HepG2 (cell line): Measurements from ENCODE around the gene NDUFS7. TPM values are rescaled to one million over a fixed set of nuclear protein-coding genes. Genes with fewer than 3 reads are reported as not detected.

ENCODE experiments used
- GTF2F1 ChIP-seq: fragments of 150-350 bp; IDR thresholded peaks from 2 replicates; pipeline ENCODE4 v1.6.1; 2014; ENCODE audit warnings: low read length
- HMGXB3 ChIP-seq: sonication (generic); formaldehyde crosslinking; IDR thresholded peaks from 2 replicates; pipeline ENCODE4 v1.4.0; 2020; ENCODE audit warnings: missing genetic modification reagents, borderline replicate concordance
- HNRNPL ChIP-seq: fragments of 200-400 bp; formaldehyde crosslinking; IDR thresholded peaks from 2 replicates; pipeline ENCODE4 v1.6.1; 2017; ENCODE audit warnings: mild to moderate bottlenecking, low read depth, low read length
- KDM6A ChIP-seq: IDR thresholded peaks from 2 replicates; pipeline ENCODE4 v1.6.1; 2016; ENCODE audit warnings: low read depth
- NR2C2 ChIP-seq: sonication (generic); formaldehyde crosslinking; IDR thresholded peaks from 2 replicates; pipeline ENCODE4 v1.4.0; 2020; ENCODE audit warnings: missing genetic modification reagents, mild to moderate bottlenecking, moderate library complexity, borderline replicate concordance
- SALL1 ChIP-seq: sonication (generic); formaldehyde crosslinking; IDR thresholded peaks from 2 replicates; pipeline ENCODE4 v1.8.0; 2022; ENCODE audit warnings: mild to moderate bottlenecking, missing genetic modification reagents
- SIN3A ChIP-seq: IDR thresholded peaks from 2 replicates; pipeline ENCODE4 v1.6.1; 2011; ENCODE audit warnings: low read depth, mild to moderate bottlenecking, control low read depth, low read length, borderline replicate concordance
- SOX13 ChIP-seq, 3 experiments: fragments of 450-650 bp in 1 of 3; sonication (generic) in 1 of 3; formaldehyde crosslinking in 1 of 3; IDR thresholded peaks in 2 of 3; conservative IDR thresholded peaks in 1 of 3; 2 replicates each; pipeline versions ENCODE4 v1.5.0 to v1.6.1; 2016 to 2020; ENCODE audit warnings: antibody characterized with exemption in 1 of 3, mild to moderate bottlenecking in 1 of 3, missing compliant biosample characterization in 1 of 3, missing genetic modification reagents in 1 of 3, moderate library complexity in 1 of 3
- STAT5B ChIP-seq: sonication (generic); formaldehyde crosslinking; IDR thresholded peaks from 2 replicates; pipeline ENCODE4 v1.4.0; 2020; ENCODE audit warnings: missing genetic modification reagents
- ZBTB14 ChIP-seq: sonication (generic); formaldehyde crosslinking; IDR thresholded peaks from 2 replicates; pipeline ENCODE4 v1.4.0; 2020; ENCODE audit warnings: missing genetic modification reagents
- ZBTB44 ChIP-seq: sonication (generic); formaldehyde crosslinking; IDR thresholded peaks from 2 replicates; pipeline ENCODE4 v1.4.0; 2020; ENCODE audit warnings: missing genetic modification reagents
- polyA plus RNA-seq, 8 experiments: library from polyadenylated mRNA; depleted of rRNA in 3 of 8; stranded (reverse) in 7 of 8; unstranded in 1 of 8; fragments of >200 nt; fragmentation: Illumina TruSeq in 4 of 8; extraction: Trizol in 4 of 8; gene quantifications; 2 replicates each; pipeline versions ENCODE4 v1.2.1 to v1.2.3, GENCODE V29; 2011 to 2016; ENCODE audit warnings: low read depth in 4 of 8, missing spikeins in 1 of 8, mixed read lengths in 1 of 8; ENCODE audit not compliant: insufficient read depth in 1 of 8
- total RNA-seq, 5 experiments: library from RNA; depleted of rRNA; stranded (reverse); fragments of >200 nt; fragmentation: Illumina TruSeq; extraction: Trizol; gene quantifications; 2 replicates each; pipeline ENCODE4 v1.2.3, GENCODE V29; 2016; ENCODE audit warnings: low read depth in 1 of 5
- TF ChIP-seq, protein P1 (sequence below): sonication (generic); formaldehyde crosslinking; IDR thresholded peaks from 2 replicates; pipeline ENCODE4 v1.4.0; 2020; ENCODE audit warnings: missing genetic modification reagents; ENCODE audit errors: not compliant biosample characterization
- TF ChIP-seq, protein P2 (sequence below): IDR thresholded peaks from 2 replicates; pipeline ENCODE4 v1.6.1; 2016; ENCODE audit warnings: missing genetic modification reagents, missing compliant biosample characterization
- TF ChIP-seq, protein P3 (sequence below), 2 experiments: IDR thresholded peaks; 2 replicates each; pipeline ENCODE4 v1.6.1; 2011 to 2012; ENCODE audit warnings: low read length in 2 of 2, borderline replicate concordance in 1 of 2, low read depth in 1 of 2, mild to moderate bottlenecking in 1 of 2, moderate library complexity in 1 of 2

The NDUFS7 gene
- total and polyA plus RNA-seq, 2 of the 13 experiments (the other 11 are each of a cell fraction or from before 2014, with no cell fraction given): 34.3 to 66.9 TPM

DNA sequence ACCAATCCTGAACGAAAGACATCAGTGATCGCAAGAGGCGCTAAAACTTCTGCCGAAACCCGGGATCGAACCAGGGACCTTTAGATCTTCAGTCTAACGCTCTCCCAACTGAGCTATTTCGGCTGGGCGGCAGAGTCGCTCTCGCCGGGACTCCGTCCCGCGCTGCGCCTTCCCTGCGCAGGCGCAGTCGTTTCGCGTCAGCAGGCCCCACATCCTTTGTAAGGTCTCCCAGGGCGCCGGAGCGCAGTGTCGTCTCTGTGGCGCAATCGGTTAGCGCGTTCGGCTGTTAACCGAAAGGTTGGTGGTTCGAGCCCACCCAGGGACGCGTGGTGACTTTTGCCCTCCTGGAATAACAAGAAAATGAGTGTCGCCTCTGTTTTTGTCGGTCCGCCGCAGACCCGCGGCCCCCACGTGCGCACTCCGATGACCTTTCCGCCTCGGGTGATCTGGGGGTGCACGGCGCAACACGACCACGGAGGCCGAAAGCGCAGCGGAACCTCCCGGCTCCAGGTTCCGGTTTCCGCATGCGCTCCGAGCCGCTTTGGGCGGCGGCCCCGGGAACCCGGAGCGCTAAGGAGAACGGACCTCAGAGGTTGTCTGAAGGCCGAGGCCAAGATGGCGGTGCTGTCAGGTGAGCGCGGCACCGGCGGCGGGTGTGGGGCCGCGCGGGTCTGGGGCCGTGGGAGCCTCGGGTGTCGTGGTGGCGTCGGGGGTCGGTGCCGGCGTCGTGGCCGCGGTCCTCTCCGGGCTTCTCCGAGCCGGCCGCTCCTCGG is at the start of gene NDUFS7 (continued):
- TF ChIP-seq SOX13 (IDR thresholded peaks at IDR 0.05): 0 out of 2 replicates have a peak, but pooled peaks have one; percentile 57
- TF ChIP-seq SOX13 (CRISPR knock-in tag; conservative IDR thresholded peaks at IDR 0.05 in 1 of 2, IDR thresholded peaks at IDR 0.05 in 1 of 2): peak in 1 of 2 experiments; percentile 34; a peak in 1 of 4 replicates
- TF ChIP-seq KDM6A (CRISPR knock-in tag): no peak; the same call in 1 of the 2 replicates
- peak; percentile 97 for TF ChIP-seq NR2C2 (CRISPR knock-in tag)
- TF ChIP-seq GTF2F1: peak; percentile 90
- peak; percentile 21 for TF ChIP-seq STAT5B (CRISPR knock-in tag)
- peak; percentile 75; the same call in 1 of the 2 replicates for TF ChIP-seq HMGXB3 (CRISPR knock-in tag)
- peak; percentile 48; the same call in 1 of the 2 replicates for TF ChIP-seq HNRNPL
- TF ChIP-seq ZBTB44: peak; percentile 77; the same call in 1 of the 2 replicates
- peak; percentile 93; the same call in 1 of the 2 replicates for TF ChIP-seq SIN3A
- TF ChIP-seq SALL1 (CRISPR knock-in tag): peak; percentile 95
- TF ChIP-seq, protein P1, sequence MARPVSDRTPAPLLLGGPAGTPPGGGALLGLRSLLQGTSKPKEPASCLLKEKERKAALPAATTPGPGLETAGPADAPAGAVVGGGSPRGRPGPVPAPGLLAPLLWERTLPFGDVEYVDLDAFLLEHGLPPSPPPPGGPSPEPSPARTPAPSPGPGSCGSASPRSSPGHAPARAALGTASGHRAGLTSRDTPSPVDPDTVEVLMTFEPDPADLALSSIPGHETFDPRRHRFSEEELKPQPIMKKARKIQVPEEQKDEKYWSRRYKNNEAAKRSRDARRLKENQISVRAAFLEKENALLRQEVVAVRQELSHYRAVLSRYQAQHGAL: peak; percentile 96
- peak; percentile 75 for TF ChIP-seq ZBTB14
- TF ChIP-seq, protein P2, sequence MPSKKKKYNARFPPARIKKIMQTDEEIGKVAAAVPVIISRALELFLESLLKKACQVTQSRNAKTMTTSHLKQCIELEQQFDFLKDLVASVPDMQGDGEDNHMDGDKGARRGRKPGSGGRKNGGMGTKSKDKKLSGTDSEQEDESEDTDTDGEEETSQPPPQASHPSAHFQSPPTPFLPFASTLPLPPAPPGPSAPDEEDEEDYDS (CRISPR knock-in tag): peak; percentile 85
- TF ChIP-seq, protein P3, sequence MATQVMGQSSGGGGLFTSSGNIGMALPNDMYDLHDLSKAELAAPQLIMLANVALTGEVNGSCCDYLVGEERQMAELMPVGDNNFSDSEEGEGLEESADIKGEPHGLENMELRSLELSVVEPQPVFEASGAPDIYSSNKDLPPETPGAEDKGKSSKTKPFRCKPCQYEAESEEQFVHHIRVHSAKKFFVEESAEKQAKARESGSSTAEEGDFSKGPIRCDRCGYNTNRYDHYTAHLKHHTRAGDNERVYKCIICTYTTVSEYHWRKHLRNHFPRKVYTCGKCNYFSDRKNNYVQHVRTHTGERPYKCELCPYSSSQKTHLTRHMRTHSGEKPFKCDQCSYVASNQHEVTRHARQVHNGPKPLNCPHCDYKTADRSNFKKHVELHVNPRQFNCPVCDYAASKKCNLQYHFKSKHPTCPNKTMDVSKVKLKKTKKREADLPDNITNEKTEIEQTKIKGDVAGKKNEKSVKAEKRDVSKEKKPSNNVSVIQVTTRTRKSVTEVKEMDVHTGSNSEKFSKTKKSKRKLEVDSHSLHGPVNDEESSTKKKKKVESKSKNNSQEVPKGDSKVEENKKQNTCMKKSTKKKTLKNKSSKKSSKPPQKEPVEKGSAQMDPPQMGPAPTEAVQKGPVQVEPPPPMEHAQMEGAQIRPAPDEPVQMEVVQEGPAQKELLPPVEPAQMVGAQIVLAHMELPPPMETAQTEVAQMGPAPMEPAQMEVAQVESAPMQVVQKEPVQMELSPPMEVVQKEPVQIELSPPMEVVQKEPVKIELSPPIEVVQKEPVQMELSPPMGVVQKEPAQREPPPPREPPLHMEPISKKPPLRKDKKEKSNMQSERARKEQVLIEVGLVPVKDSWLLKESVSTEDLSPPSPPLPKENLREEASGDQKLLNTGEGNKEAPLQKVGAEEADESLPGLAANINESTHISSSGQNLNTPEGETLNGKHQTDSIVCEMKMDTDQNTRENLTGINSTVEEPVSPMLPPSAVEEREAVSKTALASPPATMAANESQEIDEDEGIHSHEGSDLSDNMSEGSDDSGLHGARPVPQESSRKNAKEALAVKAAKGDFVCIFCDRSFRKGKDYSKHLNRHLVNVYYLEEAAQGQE (IDR thresholded peaks at IDR 0.05; ENCODE audit: borderline replicate concordance in 1 of 2, low read depth in 1 of 2, low read length in 2 of 2): peak in 1 of 2 experiments; percentile 68; a peak in 1 of 4 replicates
